GM18951 (cell line): ENCODE data around the gene COPS9.

ENCODE experiments used
- POLR2A ChIP-seq: IDR thresholded peaks from 4 replicates; pipeline ENCODE4 v1.6.1; 2011; ENCODE audit warnings: mild to moderate bottlenecking; ENCODE audit not compliant: insufficient read length, insufficient read depth; ENCODE audit errors: extremely low read depth
- in situ Hi-C: fragments of 300-500 bp; cut with MboI; formaldehyde crosslinking; loops from one replicate; pipeline ENCODE4 v1.12.0; 2022; ENCODE audit warnings: low sequenced_read_pairs, mixed read lengths, inconsistent platforms; ENCODE audit not compliant: unreplicated experiment

COPS9 gene

GRCh38 chr2:240121190-240121589 lies 14.9 kb downstream of the COPS9 start:
- in situ Hi-C loops: no loop called here
- TF ChIP-seq POLR2A: no peak

- in situ Hi-C loops: no loop called here
- TF ChIP-seq POLR2A: no peak
Observed at GRCh38 chr2:240114233-240114632, 21.9 kb downstream of the COPS9 start.

- no peak for TF ChIP-seq POLR2A
- in situ Hi-C loops: no loop called here
Observed at GRCh38 chr2:240112914-240113690, 23.0 kb downstream of the COPS9 start.

GRCh38 chr2:240111253-240111652 lies 24.9 kb downstream of the COPS9 start:
- in situ Hi-C loops: no loop called here
- no peak for TF ChIP-seq POLR2A

GRCh38 chr2:240109386-240109785 lies 26.7 kb downstream of the COPS9 start:
- TF ChIP-seq POLR2A: no peak
- in situ Hi-C loops: no loop called here

- in situ Hi-C loops: no loop called here
Observed at GRCh38 chr2:240107477-240107796, 28.7 kb downstream of the COPS9 start.

GRCh38 chr2:240106765-240107476 lies 29.2 kb downstream of the COPS9 start:
- in situ Hi-C loops: no loop called here
- TF ChIP-seq POLR2A: no peak

More at GRCh38 chr2:240107477-240107796, 28.7 kb downstream of the COPS9 start:
- TF ChIP-seq POLR2A: no peak

- no peak for TF ChIP-seq POLR2A
- in situ Hi-C loops: no loop called here
Observed at GRCh38 chr2:240105982-240106381, 30.1 kb downstream of the COPS9 start.

- in situ Hi-C loops: no loop called here
- TF ChIP-seq POLR2A: no peak
Observed at GRCh38 chr2:240103136-240103535, 33.0 kb downstream of the COPS9 start.

- in situ Hi-C loops: no loop called here
Observed at GRCh38 chr2:240098349-240098748, 37.8 kb downstream of the COPS9 start.

GRCh38 chr2:240095556-240096523 lies 40.3 kb downstream of the COPS9 start:
- no peak for TF ChIP-seq POLR2A

More at GRCh38 chr2:240098349-240098748, 37.8 kb downstream of the COPS9 start:
- no peak for TF ChIP-seq POLR2A

GRCh38 chr2:240089306-240089705 lies 46.8 kb downstream of the COPS9 start:
- in situ Hi-C loops: no loop called here
- TF ChIP-seq POLR2A: no peak

More at GRCh38 chr2:240095556-240096523, 40.3 kb downstream of the COPS9 start:
- in situ Hi-C loops: no loop called here

- no peak for TF ChIP-seq POLR2A
- in situ Hi-C loops: no loop called here
Observed at GRCh38 chr2:240086563-240086962, 49.5 kb downstream of the COPS9 start.
